Measurements from ENCODE around the gene LRRC10. TPM values are rescaled to one million over a fixed set of nuclear protein-coding genes. Genes with fewer than 3 reads are reported as not detected.

The LRRC10 gene
- polyA plus RNA-seq, 1 donor from 2014 or later, result not detected

GRCh38 chr12:69633061-69633460 lies 22.4 kb upstream of the LRRC10 start:
- H3K4me2 ChIP-seq (ENCODE audit: low read length), result no peak overlapping the region

GRCh38 chr12:69630191-69630590 lies 19.5 kb upstream of the LRRC10 start:
- no peaks in the 10 kb centered on the region for H3K36me3 ChIP-seq (ENCODE audit: insufficient read depth, low read length)
- no peak overlapping the region for H3K4me2 ChIP-seq (ENCODE audit: low read length)
- H3K9me3 ChIP-seq (ENCODE audit: low read length), result no peaks in the 10 kb centered on the region
- no peaks in the 10 kb centered on the region for H4K20me1 ChIP-seq (ENCODE audit: insufficient read depth)
- no peaks in the 10 kb centered on the region for H3K9me2 ChIP-seq (ENCODE audit: insufficient read depth, low read length)
- no peaks in the 10 kb centered on the region for H3K27me3 ChIP-seq (ENCODE audit: insufficient read depth, low read depth, low read length)
- H3K4me3 ChIP-seq (ENCODE audit: low read length), result no peak overlapping the region
- no peaks in the 10 kb centered on the region for H3F3A ChIP-seq (ENCODE audit: insufficient read depth, low read length, poor library complexity, severe bottlenecking)
- no peak overlapping the region for H3K27ac ChIP-seq (ENCODE audit: low read length)
- no peaks in the 10 kb centered on the region for H3K79me2 ChIP-seq (replicated peaks; ENCODE audit: insufficient read depth, low read length)
- H2AFZ ChIP-seq (ENCODE audit: low read depth, low read length), result no peak overlapping the region
- H3K9ac ChIP-seq (ENCODE audit: low read length), result no peak overlapping the region
- TF ChIP-seq TAF1 (IDR thresholded peaks at IDR 0.05; ENCODE audit: low read depth) (no peak), EP300 (conservative IDR thresholded peaks at IDR 0.05; ENCODE audit: poor library complexity, severe bottlenecking) (no peak), RAD21 (conservative IDR thresholded peaks at IDR 0.05) (no peak), POLR2AphosphoS5 (IDR thresholded peaks at IDR 0.05) (no peak), CTCF (IDR thresholded peaks at IDR 0.05; ENCODE audit: poor library complexity, severe bottlenecking) (no peak), MXI1 (conservative IDR thresholded peaks at IDR 0.05; ENCODE audit: poor library complexity, severe bottlenecking) (no peak), EZH2 (IDR thresholded peaks at IDR 0.05; ENCODE audit: borderline replicate concordance, insufficient read depth, low read length, poor library complexity, severe bottlenecking) (no peak)

More at GRCh38 chr12:69633061-69633460, 22.4 kb upstream of the LRRC10 start:
- Histone ChIP-seq H3K9me3 (ENCODE audit: low read length) (no peaks in the 10 kb centered on the region), H3K9ac (ENCODE audit: low read length) (no peak overlapping the region), H2AFZ (ENCODE audit: low read depth, low read length) (no peak overlapping the region), H3K36me3 (ENCODE audit: insufficient read depth, low read length) (no peaks in the 10 kb centered on the region), H3K79me2 (replicated peaks; ENCODE audit: insufficient read depth, low read length) (no peaks in the 10 kb centered on the region), H4K20me1 (ENCODE audit: insufficient read depth) (no peaks in the 10 kb centered on the region), H3K4me3 (ENCODE audit: low read length) (no peak overlapping the region), H3K27me3 (ENCODE audit: insufficient read depth, low read depth, low read length) (no peaks in the 10 kb centered on the region), H3F3A (ENCODE audit: insufficient read depth, low read length, poor library complexity, severe bottlenecking) (no peaks in the 10 kb centered on the region), H3K27ac (ENCODE audit: low read length) (no peak overlapping the region), H3K9me2 (ENCODE audit: insufficient read depth, low read length) (no peaks in the 10 kb centered on the region)
- no peak for TF ChIP-seq MXI1 (conservative IDR thresholded peaks at IDR 0.05; ENCODE audit: poor library complexity, severe bottlenecking)
- TF ChIP-seq EZH2 (IDR thresholded peaks at IDR 0.05; ENCODE audit: borderline replicate concordance, insufficient read depth, low read length, poor library complexity, severe bottlenecking), result no peak
- no peak for TF ChIP-seq EP300 (conservative IDR thresholded peaks at IDR 0.05; ENCODE audit: poor library complexity, severe bottlenecking)
- TF ChIP-seq SMC3 (conservative IDR thresholded peaks at IDR 0.05; ENCODE audit: poor library complexity), result no peak
- no peak for TF ChIP-seq POLR2AphosphoS5 (IDR thresholded peaks at IDR 0.05)
- no peak for TF ChIP-seq REST (IDR thresholded peaks at IDR 0.05; ENCODE audit: borderline replicate concordance)
- TF ChIP-seq RAD21 (conservative IDR thresholded peaks at IDR 0.05), result no peak
- no peak for TF ChIP-seq TAF1 (IDR thresholded peaks at IDR 0.05; ENCODE audit: low read depth)
- TF ChIP-seq CTCF (IDR thresholded peaks at IDR 0.05; ENCODE audit: poor library complexity, severe bottlenecking), result no peak
